ENCODE results near the gene STEAP4. TPM values are rescaled to one million over a fixed set of nuclear protein-coding genes. Genes with fewer than 3 reads are reported as not detected.

The STEAP4 gene
- total RNA-seq, 4 donors from 2014 or later: 1.1 to 7.6 (median 3.2) TPM

- in situ Hi-C loops (cut with MboI; ENCODE audit: low pct_ligation_motif_present in 1 of 4, low pct_unique_long_range_greater_than_20kb in 1 of 4, low sequenced_read_pairs in 3 of 4) (no loop called here), intact Hi-C loops (cut with DNase I; ENCODE audit: low total_unique reads) (no loop called here)
- Histone ChIP-seq H3K4me1 (peaks cover 0 to 7% (median 3%) of the 10 kb centered on the region in 4 donors), H3K27ac (no peak overlapping the region), H3K9me3 (no peaks in the 10 kb centered on the region), H3K27me3 (no peaks in the 10 kb centered on the region), H3K4me3 (no peak overlapping the region), H3K36me3 (no peaks in the 10 kb centered on the region)
- DNase-seq: no peak
- no peak for TF ChIP-seq EP300 (IDR thresholded peaks at IDR 0.05; ENCODE audit: low read depth)
- no peak for TF ChIP-seq CTCF (IDR thresholded peaks at IDR 0.05)
- no peak for TF ChIP-seq POLR2AphosphoS5 (IDR thresholded peaks at IDR 0.05)
- TF ChIP-seq POLR2A (IDR thresholded peaks at IDR 0.05): no peak
These were observed 72.9 kb downstream of the STEAP4 start for GRCh38 chr7:88233828-88234227.

- H3K9me3 ChIP-seq: no peaks in the 10 kb centered on the region
- peak; percentile 42 for TF ChIP-seq EP300 (IDR thresholded peaks at IDR 0.05; ENCODE audit: low read depth)
- TF ChIP-seq POLR2AphosphoS5 (IDR thresholded peaks at IDR 0.05): peak in 1 of 3 donors; percentile 47
- peak; percentile 32 for TF ChIP-seq POLR2A (IDR thresholded peaks at IDR 0.05)
- no peak for TF ChIP-seq CTCF (IDR thresholded peaks at IDR 0.05)
- H3K4me3 ChIP-seq: no peak overlapping the region
- H3K36me3 ChIP-seq: no peaks in the 10 kb centered on the region
- in situ Hi-C loops (cut with MboI; ENCODE audit: low pct_ligation_motif_present in 1 of 4, low pct_unique_long_range_greater_than_20kb in 1 of 4, low sequenced_read_pairs in 3 of 4): no loop called here
- peak; percentile 49 for DNase-seq
- no peaks in the 10 kb centered on the region for H3K27me3 ChIP-seq
- H3K4me1 ChIP-seq: peaks cover 0 to 18% (median 7%) of the 10 kb centered on the region in 4 donors
- H3K27ac ChIP-seq: peak overlapping the region; percentile 77 to 83 (median 81)
- WGBS, 2 donors (ENCODE audit: low coverage in 1 of 2): 60 to 68% methylated on average over 2 to 5 of the region's 5 CpGs
- intact Hi-C loops (cut with DNase I; ENCODE audit: low total_unique reads): no loop called here
These were observed 76.0 kb downstream of the STEAP4 start for GRCh38 chr7:88230646-88231045.

GRCh38 chr7:88229302-88229995, 77.2 kb downstream of the STEAP4 start:
- Histone ChIP-seq H3K27ac (peak overlapping the region; percentile 82 to 85 (median 82)), H3K4me1 (peaks cover 0 to 18% (median 7%) of the 10 kb centered on the region in 4 donors), H3K36me3 (no peaks in the 10 kb centered on the region), H3K9me3 (no peaks in the 10 kb centered on the region), H3K4me3 (peak overlapping the region in 1 of 4 donors; percentile 28), H3K27me3 (no peaks in the 10 kb centered on the region)
- DNase-seq: peak; percentile 58
- intact Hi-C loops (cut with DNase I; ENCODE audit: low total_unique reads) (no loop called here), in situ Hi-C loops (cut with MboI; ENCODE audit: low pct_ligation_motif_present in 1 of 4, low pct_unique_long_range_greater_than_20kb in 1 of 4, low sequenced_read_pairs in 3 of 4) (no loop called here)
- TF ChIP-seq POLR2A (IDR thresholded peaks at IDR 0.05): no peak
- no peak for TF ChIP-seq CTCF (IDR thresholded peaks at IDR 0.05)
- peak; percentile 31 for TF ChIP-seq EP300 (IDR thresholded peaks at IDR 0.05; ENCODE audit: low read depth)
- peak in 1 of 3 donors; percentile 61 for TF ChIP-seq POLR2AphosphoS5 (IDR thresholded peaks at IDR 0.05)
- 56 to 63% methylated on average over 4 of the region's 4 CpGs for WGBS, 2 donors (ENCODE audit: low coverage in 1 of 2)

- H3K4me1 ChIP-seq: peaks cover 0 to 25% (median 7%) of the 10 kb centered on the region in 4 donors
- H3K27me3 ChIP-seq: no peaks in the 10 kb centered on the region
- intact Hi-C loops (cut with DNase I; ENCODE audit: low total_unique reads): no loop called here
- H3K4me3 ChIP-seq: peak overlapping the region in 3 of 4 donors; percentile 38 to 55 (median 40)
- H3K36me3 ChIP-seq: no peaks in the 10 kb centered on the region
- H3K27ac ChIP-seq: peak overlapping the region; percentile 82 to 85 (median 82)
- peak; percentile 83 for DNase-seq
- WGBS, 2 donors (ENCODE audit: low coverage in 1 of 2): 59% methylated on average over 6 of the region's 6 CpGs; no CpG with 5 or more reads in 1 of the 2 donors
- TF ChIP-seq POLR2AphosphoS5 (IDR thresholded peaks at IDR 0.05) (peak; percentile 67 to 96 (median 94)), CTCF (IDR thresholded peaks at IDR 0.05) (peak in 1 of 5 experiments; percentile 10), EP300 (IDR thresholded peaks at IDR 0.05; ENCODE audit: low read depth) (no peak), POLR2A (IDR thresholded peaks at IDR 0.05) (peak; percentile 90)
- in situ Hi-C loops (cut with MboI; ENCODE audit: low pct_ligation_motif_present in 1 of 4, low pct_unique_long_range_greater_than_20kb in 1 of 4, low sequenced_read_pairs in 3 of 4): no loop called here
- H3K9me3 ChIP-seq: no peaks in the 10 kb centered on the region
These were observed 79.7 kb downstream of the STEAP4 start for GRCh38 chr7:88226886-88227516.
